Measurements from ENCODE around the gene PYURF.

Gene PYURF

DNA sequence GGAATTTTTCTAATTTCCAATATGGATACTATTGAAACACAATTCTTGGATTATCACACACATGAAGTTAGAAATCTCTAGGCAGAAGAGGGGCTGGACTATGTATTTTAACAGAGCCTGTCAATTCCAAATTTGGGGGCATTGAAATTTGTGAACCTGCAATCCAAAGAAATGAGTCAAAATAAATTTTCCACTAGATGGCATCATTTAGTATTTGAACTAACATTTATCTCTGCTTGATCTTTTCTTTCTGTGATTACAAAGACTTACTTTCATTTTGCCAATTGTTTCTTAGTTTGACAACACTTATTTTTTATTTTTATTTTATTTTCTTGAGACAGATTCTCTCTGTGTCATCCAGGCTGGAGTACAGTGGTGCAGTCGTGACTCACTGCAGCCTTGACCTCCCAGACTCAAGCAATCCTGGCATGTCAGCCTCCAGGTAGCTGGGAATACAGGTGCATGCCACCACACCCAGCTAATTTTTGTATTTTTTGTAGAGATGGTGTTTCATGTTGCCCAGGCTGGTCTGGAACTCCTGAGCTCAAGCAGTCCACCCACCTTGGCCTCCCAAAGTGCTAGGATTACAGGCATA lies 2.7 kb upstream of the PYURF start:
- peak; percentile 22 for DNase-seq (ENCODE audit: low read depth)
- TF ChIP-seq, protein P1, sequence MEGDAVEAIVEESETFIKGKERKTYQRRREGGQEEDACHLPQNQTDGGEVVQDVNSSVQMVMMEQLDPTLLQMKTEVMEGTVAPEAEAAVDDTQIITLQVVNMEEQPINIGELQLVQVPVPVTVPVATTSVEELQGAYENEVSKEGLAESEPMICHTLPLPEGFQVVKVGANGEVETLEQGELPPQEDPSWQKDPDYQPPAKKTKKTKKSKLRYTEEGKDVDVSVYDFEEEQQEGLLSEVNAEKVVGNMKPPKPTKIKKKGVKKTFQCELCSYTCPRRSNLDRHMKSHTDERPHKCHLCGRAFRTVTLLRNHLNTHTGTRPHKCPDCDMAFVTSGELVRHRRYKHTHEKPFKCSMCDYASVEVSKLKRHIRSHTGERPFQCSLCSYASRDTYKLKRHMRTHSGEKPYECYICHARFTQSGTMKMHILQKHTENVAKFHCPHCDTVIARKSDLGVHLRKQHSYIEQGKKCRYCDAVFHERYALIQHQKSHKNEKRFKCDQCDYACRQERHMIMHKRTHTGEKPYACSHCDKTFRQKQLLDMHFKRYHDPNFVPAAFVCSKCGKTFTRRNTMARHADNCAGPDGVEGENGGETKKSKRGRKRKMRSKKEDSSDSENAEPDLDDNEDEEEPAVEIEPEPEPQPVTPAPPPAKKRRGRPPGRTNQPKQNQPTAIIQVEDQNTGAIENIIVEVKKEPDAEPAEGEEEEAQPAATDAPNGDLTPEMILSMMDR (conservative IDR thresholded peaks at IDR 0.05; ENCODE audit: low read length), result peak; percentile 30; the same call in 1 of the 2 replicates
- H3K4me3 ChIP-seq (ENCODE audit: low read length), result no peak overlapping the region

DNA sequence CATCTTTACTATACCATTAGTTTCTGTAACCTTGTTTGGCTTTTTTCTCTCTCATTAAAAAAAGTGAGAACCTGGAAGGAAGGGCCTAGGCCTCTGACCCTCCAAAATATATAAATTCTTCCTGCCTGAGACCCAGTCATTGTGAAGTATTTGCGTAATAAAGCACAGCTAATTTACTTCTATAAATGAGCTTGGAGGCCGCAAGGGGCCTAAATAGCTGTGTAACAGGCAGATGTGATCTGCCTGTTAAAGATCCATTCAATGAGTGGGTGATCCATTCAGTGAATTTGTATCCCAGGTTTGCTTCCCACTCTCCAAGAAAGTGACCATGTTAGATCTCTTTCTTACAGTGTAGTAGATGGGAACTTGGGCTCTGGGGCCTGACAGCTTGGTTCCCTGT lies 595 bp upstream of the PYURF start:
- DNase-seq (ENCODE audit: low read depth), result peak; percentile 33
- TF ChIP-seq, protein P1 (conservative IDR thresholded peaks at IDR 0.05; ENCODE audit: low read length), result no peak
- H3K4me3 ChIP-seq (ENCODE audit: low read length), result peak overlapping the region; percentile 92

DNA sequence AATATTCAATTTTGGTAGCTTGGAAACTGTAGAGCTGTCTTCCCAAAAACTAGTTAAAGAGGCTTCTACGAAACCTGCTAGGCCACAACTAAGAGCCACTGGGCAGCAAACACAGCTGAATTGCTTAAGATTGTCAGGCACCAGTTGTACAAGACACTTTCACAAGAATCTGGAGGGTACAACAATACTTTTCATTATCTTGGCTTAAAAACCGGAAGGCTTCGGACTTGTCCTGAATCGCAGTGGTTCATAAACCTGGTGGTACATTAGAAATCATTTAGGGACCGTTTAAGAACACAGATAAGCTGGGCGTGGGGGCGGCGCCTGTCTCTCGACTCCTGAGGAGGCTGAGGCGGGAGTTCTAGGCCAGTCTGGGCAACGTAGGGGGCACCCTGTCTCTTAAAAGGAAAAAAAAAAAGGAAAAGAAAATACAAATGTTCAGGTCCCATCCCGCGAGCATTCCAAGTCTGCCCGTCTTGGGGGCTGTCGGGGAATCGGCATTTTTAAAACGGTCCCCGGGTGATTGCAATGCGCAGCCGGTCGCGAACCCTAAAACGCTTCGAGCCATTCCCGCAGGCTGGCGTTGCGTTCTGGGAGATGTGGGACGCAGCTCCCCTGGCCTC lies 763 bp downstream of the PYURF start:
- TF ChIP-seq, protein P1 (conservative IDR thresholded peaks at IDR 0.05; ENCODE audit: low read length), result no peak
- DNase-seq (ENCODE audit: low read depth), result peak; percentile 46
- peak overlapping the region; percentile 92 for H3K4me3 ChIP-seq (ENCODE audit: low read length)

DNA sequence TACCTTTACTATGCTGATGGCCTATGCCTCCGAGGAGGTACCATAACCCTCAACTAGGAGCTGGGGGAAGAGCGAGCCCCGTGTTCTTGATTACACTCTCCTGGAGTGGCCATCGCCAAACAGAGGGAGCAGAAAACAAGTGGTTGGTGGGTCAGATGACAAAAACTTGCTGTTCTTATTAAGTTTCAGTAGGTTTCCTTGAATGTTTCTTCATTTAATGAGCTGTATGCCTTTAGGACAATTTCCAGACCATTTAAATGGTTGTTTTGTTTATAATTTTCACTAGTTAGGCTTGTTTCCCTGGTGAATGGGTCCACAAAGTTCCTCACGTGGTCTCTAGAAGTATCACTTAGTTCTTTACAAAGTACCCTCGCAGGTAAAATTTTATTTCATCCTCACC lies 4.7 kb downstream of the PYURF start:
- DNase-seq (ENCODE audit: low read depth), result no peak
- TF ChIP-seq, protein P1 (conservative IDR thresholded peaks at IDR 0.05; ENCODE audit: low read length), result no peak
- H3K4me3 ChIP-seq (ENCODE audit: low read length), result no peak overlapping the region

DNA sequence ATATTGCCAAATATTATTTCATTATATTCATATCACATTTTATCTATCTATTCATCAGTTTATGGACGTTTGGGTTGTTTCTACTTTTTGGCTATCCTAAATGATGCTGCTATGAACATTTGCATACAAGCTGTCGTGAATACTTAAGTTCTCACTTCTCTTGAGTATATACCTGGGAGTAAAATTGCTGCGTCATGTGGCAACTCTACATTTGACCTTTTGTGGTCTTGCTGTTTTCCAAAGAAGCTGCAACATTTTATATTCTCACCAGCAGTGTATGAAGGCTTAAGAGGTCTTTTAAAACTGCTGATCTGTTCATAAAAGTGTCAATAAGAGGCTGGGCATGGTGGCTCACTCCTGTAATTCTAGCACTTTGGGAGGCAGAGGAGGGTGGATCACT lies 5.8 kb downstream of the PYURF start:
- TF ChIP-seq, protein P1 (conservative IDR thresholded peaks at IDR 0.05; ENCODE audit: low read length), result no peak
- DNase-seq (ENCODE audit: low read depth), result no peak
- no peak overlapping the region for H3K4me3 ChIP-seq (ENCODE audit: low read length)

DNA sequence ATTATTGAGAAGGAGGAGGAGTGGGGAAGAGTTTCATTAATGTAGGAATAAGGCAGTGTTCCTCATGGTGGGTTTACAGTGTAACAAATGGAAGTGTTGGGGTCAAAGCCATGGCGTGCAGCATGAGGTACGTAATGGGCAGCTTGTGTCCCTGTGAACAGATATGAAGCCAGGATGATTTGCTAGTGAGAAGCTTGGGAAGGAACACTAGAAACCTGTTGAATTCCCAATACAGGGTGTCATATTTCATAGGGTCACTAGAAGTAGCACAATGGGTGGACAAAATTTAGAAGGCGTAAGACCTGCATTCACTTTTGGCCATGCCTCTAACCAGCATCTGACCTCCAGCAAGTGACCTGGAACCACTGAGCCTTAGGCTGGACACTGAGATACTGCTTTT lies 6.8 kb downstream of the PYURF start:
- TF ChIP-seq, protein P1 (conservative IDR thresholded peaks at IDR 0.05; ENCODE audit: low read length), result no peak
- DNase-seq (ENCODE audit: low read depth), result no peak
- no peak overlapping the region for H3K4me3 ChIP-seq (ENCODE audit: low read length)
